Fibroblast of villous mesenchyme (primary cell): Measurements from ENCODE around the gene MYL4. TPM values are rescaled to one million over a fixed set of nuclear protein-coding genes. Genes with fewer than 3 reads are reported as not detected.

ENCODE experiments used
- DNase-seq: peaks from one replicate; pipeline ENCODE4 v3.0.0-alpha.2; 2010; ENCODE audit warnings: low read depth
- H3K4me3 ChIP-seq: 2 replicates; pipeline ENCODE4 v1.5.1; 2011; ENCODE audit warnings: low read depth, mild to moderate bottlenecking, low read length
- CTCF ChIP-seq: IDR thresholded peaks from 2 replicates; pipeline ENCODE4 v1.5.1; 2012; ENCODE audit warnings: low read depth, mild to moderate bottlenecking, low read length; ENCODE audit not compliant: insufficient read depth
- total RNA-seq: library from RNA; depleted of rRNA; stranded (reverse); fragments of >200 nt; gene quantifications from 2 replicates; pipeline ENCODE4 v1.2.3, GENCODE V29; 2012

The MYL4 gene
- total RNA-seq, 1 donor, result not detected

GRCh38 chr17:47251421-47251940, 42.3 kb downstream of the MYL4 start:
- TF ChIP-seq CTCF, result no peak
- H3K4me3 ChIP-seq, result no peak overlapping the region
- DNase-seq, result no peak

DNA sequence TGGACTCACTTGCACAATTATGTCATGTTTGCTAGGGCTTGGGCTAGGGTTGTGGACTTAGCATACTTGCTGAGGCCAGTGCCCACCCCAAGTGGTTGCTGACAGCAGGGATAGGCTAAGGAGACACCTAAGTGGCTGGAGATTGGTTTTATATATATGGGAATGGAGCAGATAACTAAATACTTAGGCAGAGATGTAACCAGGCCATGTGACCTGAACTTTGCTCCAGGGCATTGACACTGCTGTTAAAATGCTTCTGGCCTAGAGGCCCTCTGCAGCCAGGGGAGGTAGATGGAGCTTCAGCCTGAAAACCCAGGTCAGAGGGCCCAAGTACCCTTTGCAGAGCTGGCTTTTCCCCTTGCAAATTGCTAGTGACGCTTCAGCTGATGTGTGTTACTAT, 43.1 kb downstream of the MYL4 start:
- no peak for TF ChIP-seq CTCF
- DNase-seq, result no peak
- no peak overlapping the region for H3K4me3 ChIP-seq

- peak overlapping the region; percentile 75 for H3K4me3 ChIP-seq
- DNase-seq, result no peak
- TF ChIP-seq CTCF, result no peak
Observed at GRCh38 chr17:47252766-47253512, 43.8 kb downstream of the MYL4 start.

DNA sequence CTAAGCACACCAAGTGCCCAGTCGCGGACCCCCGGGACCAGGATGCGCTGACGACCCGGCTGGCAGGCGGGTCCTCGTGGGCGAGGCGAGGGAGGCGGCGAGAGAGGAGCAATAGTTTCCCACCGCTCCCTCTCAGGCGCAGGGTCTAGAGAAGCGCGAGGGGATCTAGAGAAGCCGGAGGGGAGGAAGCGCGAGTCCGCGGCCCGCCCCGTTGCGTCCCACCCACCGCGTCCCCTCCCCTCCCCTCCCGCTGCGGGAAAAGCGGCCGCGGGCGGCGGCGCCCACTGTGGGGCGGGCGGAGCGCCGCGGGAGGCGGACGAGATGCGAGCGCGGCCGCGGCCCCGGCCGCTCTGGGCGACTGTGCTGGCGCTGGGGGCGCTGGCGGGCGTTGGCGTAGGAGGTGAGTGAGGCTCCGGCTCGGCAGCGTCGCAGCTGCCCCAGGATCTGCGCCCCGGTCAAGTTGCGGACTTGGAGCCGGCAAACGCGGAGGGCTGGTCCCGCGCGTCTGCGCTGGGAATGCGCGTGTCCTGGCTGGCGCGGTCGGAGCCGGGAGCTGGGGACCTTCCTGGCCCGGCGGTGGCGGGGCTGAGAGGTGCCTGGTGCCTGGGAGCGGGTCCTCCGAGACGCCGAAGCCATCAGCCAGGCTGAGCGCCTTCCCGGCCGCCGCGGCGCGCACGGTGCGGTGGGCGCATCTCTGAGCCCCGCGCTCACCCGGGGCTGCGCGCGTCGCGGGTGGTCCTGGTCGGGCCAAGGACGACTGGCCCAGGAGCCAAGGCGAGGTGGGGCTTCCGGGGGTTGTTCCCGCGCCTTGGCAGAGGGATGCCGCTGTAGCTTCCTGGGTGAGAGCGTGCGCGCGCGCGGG, 44.6 kb downstream of the MYL4 start, which contains the start of gene ITGB3:
ITGB3 (plus strand) TSS at position 287 of the 862 bp plus-strand sequence; CDS start at position 322, 35 bp downstream.
- H3K4me3 ChIP-seq, result peak within 1 kb of the TSS; percentile 75
- peak; percentile 43 for TF ChIP-seq CTCF
- DNase-seq, result peak; percentile 80

- no peak for DNase-seq
- no peak for TF ChIP-seq CTCF
- H3K4me3 ChIP-seq, result peak overlapping the region; percentile 75
Observed at GRCh38 chr17:47254403-47254943, 45.3 kb downstream of the MYL4 start.

DNA sequence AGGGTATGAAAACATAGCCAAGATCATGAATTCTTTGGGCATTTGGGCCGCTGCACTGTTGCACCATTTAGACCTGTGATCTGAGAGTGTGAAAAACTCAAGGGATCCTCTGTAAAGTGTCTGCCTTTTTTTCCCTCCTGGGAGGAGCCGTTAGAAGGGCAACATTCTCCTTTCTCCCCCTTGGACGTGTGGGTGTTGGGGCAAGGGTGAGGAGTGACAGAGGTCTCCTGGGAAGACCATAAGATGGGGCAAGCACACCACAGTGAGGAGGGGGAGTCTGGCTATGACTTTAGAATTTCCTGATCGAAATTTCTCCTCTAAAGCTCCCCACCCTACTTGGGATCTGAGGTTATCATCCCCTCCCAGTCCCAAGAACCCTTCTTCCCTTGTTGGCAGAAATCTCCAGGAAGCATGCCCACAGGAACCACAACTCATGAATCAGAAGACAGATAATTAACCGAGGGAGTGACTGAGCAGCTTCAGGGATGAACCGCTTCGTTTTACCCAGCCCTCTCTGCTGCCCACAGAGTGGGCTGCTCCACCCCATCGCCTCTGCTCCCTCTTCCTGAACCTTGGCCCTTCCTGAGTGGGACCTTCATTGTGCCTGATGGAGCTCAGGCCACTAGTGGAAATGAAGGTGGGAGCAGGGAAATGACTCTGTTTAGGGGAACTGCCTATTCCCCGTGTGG, 48.6 kb downstream of the MYL4 start:
- DNase-seq, result peak; percentile 78
- no peak overlapping the region for H3K4me3 ChIP-seq
- TF ChIP-seq CTCF, result no peak
